H1 (cell line): ENCODE measurements around the gene MMP1. TPM values are rescaled to one million over a fixed set of nuclear protein-coding genes. Genes with fewer than 3 reads are reported as not detected.

ENCODE experiments used
- CTCF ChIA-PET: fragments of 300-600 bp; sonication (Branson Sonifier 250); formaldehyde crosslinking; loops from one replicate; lab custom pipeline; 2021; ENCODE audit not compliant: partially characterized antibody; lab: Charles Lee
- POLR2A ChIA-PET: fragments of 300-600 bp; sonication (Branson Sonifier 250); formaldehyde crosslinking; loops from one replicate; lab custom pipeline; 2021; ENCODE audit warnings: inconsistent platforms; ENCODE audit not compliant: partially characterized antibody; lab: Charles Lee
- DNase-seq, 2 experiments: peaks; one replicate each; pipeline versions ENCODE4 v3.0.0 to v3.0.0-alpha.2; 2010 to 2022; ENCODE audit warnings: low spot score in 2 of 2, low read depth in 1 of 2, mixed read lengths in 1 of 2
- FAIRE-seq: peaks from 2 replicates; lab custom pipeline; 2011; peaks lifted over from hg19 to GRCh38; lab: Jason Lieb, UNC
- H2AFZ ChIP-seq: 2 replicates; pipeline ENCODE4 v1.8.1; 2012; ENCODE audit warnings: low read length, inconsistent platforms
- H2AK5ac ChIP-seq: 2 replicates; pipeline ENCODE4 v1.6.1; 2013; ENCODE audit warnings: low read depth, low read length
- H2BK120ac ChIP-seq: replicated peaks from 2 replicates; pipeline ENCODE3; 2013; ENCODE audit warnings: low read depth, low read length, inconsistent platforms
- H2BK12ac ChIP-seq: 2 replicates; pipeline ENCODE4 v1.6.1; 2013; ENCODE audit warnings: low read depth, low read length
- H2BK15ac ChIP-seq: 2 replicates; pipeline ENCODE4 v1.6.1; 2013; ENCODE audit warnings: low read length
- H2BK20ac ChIP-seq: 2 replicates; pipeline ENCODE4 v1.6.1; 2013; ENCODE audit warnings: low read length
- H2BK5ac ChIP-seq: 2 replicates; pipeline ENCODE4 v1.6.1; 2013; ENCODE audit warnings: low read depth, low read length
- H3K14ac ChIP-seq: 2 replicates; pipeline ENCODE4 v1.6.1; 2013; ENCODE audit warnings: inconsistent platforms; ENCODE audit not compliant: insufficient read length
- H3K18ac ChIP-seq: 2 replicates; pipeline ENCODE4 v1.6.1; 2013; ENCODE audit warnings: low read length; ENCODE audit errors: extremely low read depth
- H3K23ac ChIP-seq: 2 replicates; pipeline ENCODE4 v1.6.1; 2013; ENCODE audit warnings: inconsistent platforms; ENCODE audit not compliant: insufficient read length
- H3K23me2 ChIP-seq: 2 replicates; pipeline ENCODE4 v1.6.1; 2013; ENCODE audit warnings: low read depth, low read length
- H3K27ac ChIP-seq: 2 replicates; pipeline ENCODE4 v1.6.1; 2011; ENCODE audit warnings: low read depth, low read length, inconsistent platforms
- H3K27me3 ChIP-seq, 4 experiments: replicated peaks in 1 of 4; 1 replicate in 1 of 4; 2 replicates in 3 of 4; pipeline versions ENCODE4 v1.6.1 to v1.8.1; 2011 to 2013; ENCODE audit warnings: low read length in 3 of 4, mild to moderate bottlenecking in 3 of 4, inconsistent platforms in 2 of 4, mixed read lengths in 2 of 4, moderate library complexity in 1 of 4; ENCODE audit not compliant: control insufficient read depth in 3 of 4, insufficient read depth in 3 of 4; ENCODE audit errors: extremely low read depth in 1 of 4
- H3K36me3 ChIP-seq, 4 experiments: 2 replicates each; pipeline versions ENCODE4 v1.6.1 to v1.8.1; 2011 to 2013; ENCODE audit warnings: mild to moderate bottlenecking in 4 of 4, low read length in 3 of 4, moderate library complexity in 2 of 4, control low read depth in 1 of 4, inconsistent platforms in 1 of 4; ENCODE audit not compliant: insufficient read depth in 4 of 4, control insufficient read depth in 2 of 4
- H3K4ac ChIP-seq: replicated peaks from 2 replicates; pipeline ENCODE3; 2013; ENCODE audit warnings: low read length, low read depth, mixed read lengths, inconsistent platforms; ENCODE audit not compliant: insufficient read length
- H3K4me1 ChIP-seq, 4 experiments: replicated peaks in 1 of 4; 1 replicate in 1 of 4; 2 replicates in 3 of 4; pipeline versions ENCODE4 v1.6.1 to v1.8.1; 2011 to 2013; ENCODE audit warnings: low read length in 3 of 4, inconsistent platforms in 2 of 4, mixed read lengths in 1 of 4; ENCODE audit not compliant: insufficient read depth in 4 of 4, control insufficient read depth in 3 of 4
- H3K4me2 ChIP-seq, 2 experiments: 2 replicates each; pipeline versions ENCODE4 v1.6.1 to v1.8.1; 2011 to 2013; ENCODE audit warnings: low read depth in 2 of 2, low read length in 2 of 2, control low read depth in 1 of 2, inconsistent platforms in 1 of 2, mild to moderate bottlenecking in 1 of 2; ENCODE audit not compliant: insufficient read depth in 1 of 2
- H3K4me3 ChIP-seq, 4 experiments: fragments of 200-600, 300-600 bp in 1 of 4; sonication (generic), shearing (Covaris generic), sonication (Bioruptor Twin) in 1 of 4; 2 replicates each; pipeline versions ENCODE4 v1.5.1 to v1.8.1; 2011 to 2016; ENCODE audit warnings: low read length in 4 of 4, low read depth in 3 of 4, control low read depth in 2 of 4, inconsistent platforms in 2 of 4, mild to moderate bottlenecking in 2 of 4, mixed read lengths in 1 of 4, moderate library complexity in 1 of 4; ENCODE audit not compliant: insufficient read depth in 2 of 4; ENCODE audit errors: extremely low read depth in 1 of 4
- H3K56ac ChIP-seq: replicated peaks from 2 replicates; pipeline ENCODE3; 2013; ENCODE audit warnings: low read depth, mild to moderate bottlenecking, mixed read lengths, low read length, inconsistent platforms; ENCODE audit not compliant: insufficient read length
- H3K79me1 ChIP-seq: 2 replicates; pipeline ENCODE4 v1.6.1; 2013; ENCODE audit warnings: low read depth, low read length, control low read depth
- H3K79me2 ChIP-seq, 2 experiments: 2 replicates each; pipeline versions ENCODE4 v1.6.1 to v1.8.1; 2012 to 2013; ENCODE audit warnings: low read length in 2 of 2, mild to moderate bottlenecking in 2 of 2, inconsistent platforms in 1 of 2; ENCODE audit not compliant: insufficient read depth in 2 of 2, control insufficient read depth in 1 of 2
- H3K9ac ChIP-seq, 4 experiments: replicated peaks in 1 of 4; 1 replicate in 1 of 4; 2 replicates in 3 of 4; pipeline versions ENCODE4 v1.6.1 to v1.8.1; 2011 to 2013; ENCODE audit warnings: low read depth in 3 of 4, low read length in 3 of 4, control low read depth in 2 of 4, mild to moderate bottlenecking in 2 of 4, moderate library complexity in 2 of 4, inconsistent platforms in 1 of 4; ENCODE audit errors: extremely low read depth in 1 of 4
- H3K9me3 ChIP-seq, 2 experiments: 2 replicates each; pipeline versions ENCODE4 v1.6.1 to v1.8.1; 2012 to 2013; ENCODE audit warnings: mild to moderate bottlenecking in 2 of 2, moderate library complexity in 2 of 2, control low read depth in 1 of 2, inconsistent platforms in 1 of 2, low read depth in 1 of 2, low read length in 1 of 2, mixed read lengths in 1 of 2; ENCODE audit not compliant: insufficient read depth in 2 of 2
- H4K20me1 ChIP-seq, 2 experiments: replicated peaks in 1 of 2; 2 replicates each; pipeline versions ENCODE3 to v1.8.1; 2011 to 2013; ENCODE audit warnings: inconsistent platforms in 2 of 2, low read length in 2 of 2, mild to moderate bottlenecking in 1 of 2; ENCODE audit not compliant: insufficient read depth in 2 of 2, control insufficient read depth in 1 of 2
- H4K5ac ChIP-seq: 2 replicates; pipeline ENCODE4 v1.6.1; 2013; ENCODE audit warnings: low read length, low read depth, mixed read lengths, inconsistent platforms; ENCODE audit not compliant: insufficient read length
- H4K8ac ChIP-seq: 2 replicates; pipeline ENCODE4 v1.8.0; 2013; ENCODE audit warnings: mild to moderate bottlenecking, moderate library complexity, low read length, inconsistent platforms; ENCODE audit not compliant: insufficient read depth; ENCODE audit errors: extremely low read depth
- H4K91ac ChIP-seq: replicated peaks from 2 replicates; pipeline ENCODE3; 2013; ENCODE audit warnings: low read length, mixed read lengths, inconsistent platforms; ENCODE audit not compliant: insufficient read length
- BCL11A ChIP-seq, 2 experiments: IDR thresholded peaks; one replicate each; pipeline ENCODE4 v1.6.1; 2011; ENCODE audit warnings: low read depth in 2 of 2, low read length in 2 of 2, mild to moderate bottlenecking in 2 of 2
- CHD2 ChIP-seq: IDR thresholded peaks from 2 replicates; pipeline ENCODE4 v1.6.1; 2012; ENCODE audit warnings: low read length, improper control_type of control experiment
- JUN ChIP-seq: IDR thresholded peaks from 2 replicates; pipeline ENCODE4 v1.6.1; 2011; ENCODE audit warnings: low read depth, mild to moderate bottlenecking, improper control_type of control experiment, low read length
- SP2 ChIP-seq: IDR thresholded peaks from 2 replicates; pipeline ENCODE4 v1.6.1; 2012; ENCODE audit warnings: mild to moderate bottlenecking, low read length, inconsistent platforms
- WGBS, 2 experiments: shearing (Covaris generic) in 1 of 2; methylation state at CpG; one replicate each; pipeline versions ENCODE4 v1.1.6 to v1.1.7; 2013 to 2015; ENCODE audit warnings: low lambda C conversion rate in 2 of 2, mixed read lengths in 2 of 2, inconsistent platforms in 1 of 2, low coverage in 1 of 2, missing lambda C conversion rate in 1 of 2; ENCODE audit not compliant: insufficient replicate concordance in 2 of 2, insufficient coverage in 1 of 2, insufficient read length in 1 of 2; ENCODE audit errors: extremely low coverage in 1 of 2, missing lambda C conversion rate in 1 of 2; 5-methylcytosine and 5-hydroxymethylcytosine counted together
- polyA plus RNA-seq, 7 experiments: library from polyadenylated mRNA; depleted of rRNA in 3 of 7; stranded (reverse) in 5 of 7; unstranded in 2 of 7; fragments of >200 nt in 5 of 7; fragments of 200-250 nt in 2 of 7; gene quantifications; 1 replicate in 5 of 7; 2 replicates in 1 of 7; 4 replicates in 1 of 7; pipeline versions ENCODE4 v1.2.1 to v1.2.3, GENCODE V29; 2011 to 2013; ENCODE audit warnings: missing spikeins in 2 of 7, mixed read lengths in 2 of 7
- total RNA-seq: library from RNA; stranded (reverse); fragmentation: NEBNext Ultra II Directional; extraction: Animal tissue kit (Norgen Biotek cat#: 25700); gene quantifications from 2 replicates; pipeline ENCODE4 v1.2.1, GENCODE V29; 2021
- TF ChIP-seq, protein P1 (sequence below): IDR thresholded peaks from 2 replicates; pipeline ENCODE4 v1.6.1; 2012; ENCODE audit warnings: inconsistent platforms
- TF ChIP-seq, protein P2 (sequence below), 3 experiments: IDR thresholded peaks; 1 replicate in 2 of 3; 2 replicates in 1 of 3; pipeline versions ENCODE4 v1.5.1 to v1.6.1; 2011; ENCODE audit warnings: low read length in 3 of 3, mild to moderate bottlenecking in 3 of 3, inconsistent platforms in 2 of 3, low read depth in 1 of 3, moderate library complexity in 1 of 3; ENCODE audit not compliant: insufficient read depth in 1 of 3; ENCODE audit errors: control extremely low read depth in 1 of 3
- TF ChIP-seq, protein P3 (sequence below): IDR thresholded peaks from 2 replicates; pipeline ENCODE4 v1.6.1; 2012; ENCODE audit warnings: low read length, inconsistent platforms

MMP1 gene
- total and polyA plus RNA-seq, 2 of the 8 experiments (the other 6 are each of a cell fraction or from before 2014, with no cell fraction given): not detected

DNA sequence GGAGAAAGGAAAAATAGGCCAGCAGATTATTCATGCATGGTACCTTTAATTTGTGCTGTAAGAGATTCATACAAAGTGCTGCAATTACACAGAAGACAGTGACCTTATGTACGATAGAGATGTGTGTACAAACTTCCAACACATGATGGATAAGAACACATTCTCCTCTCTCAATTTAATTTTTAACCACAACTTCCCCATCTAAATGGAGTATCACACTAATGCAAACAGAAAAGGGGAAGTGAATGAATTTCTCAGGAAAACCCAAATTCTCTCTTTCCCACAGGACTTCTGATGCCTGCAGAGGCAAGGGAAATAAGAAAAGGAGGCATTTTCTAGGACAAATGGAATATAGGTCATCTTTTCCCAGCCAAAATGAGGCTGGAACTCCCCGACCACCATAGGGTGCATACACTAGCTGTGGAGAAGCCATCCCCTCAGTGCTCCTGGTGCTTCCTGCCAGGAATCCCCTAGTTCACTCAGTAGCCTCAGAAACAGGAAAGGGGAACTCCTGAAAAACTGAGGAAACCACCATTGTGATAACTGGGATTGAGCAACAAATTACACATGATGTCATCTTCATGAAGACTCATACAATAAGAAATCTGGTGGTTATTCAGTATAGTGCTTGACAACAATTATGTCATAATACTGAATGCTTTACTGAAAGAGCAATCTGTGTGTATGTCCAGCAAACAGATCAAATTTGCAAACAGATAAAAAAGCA lies 40.0 kb downstream of the MMP1 start:
- Histone ChIP-seq H3K56ac (no peak overlapping the region), H3K14ac (no peak overlapping the region), H3K79me2 (no peaks in the 10 kb centered on the region), H4K8ac (no peak overlapping the region), H3K4me3 (no peak overlapping the region), H3K36me3 (peaks cover 0 to 5% (median 0%) of the 10 kb centered on the region in 4 experiments; a peak in 2 of 8 replicates), H2BK5ac (no peak overlapping the region), H2BK120ac (no peak overlapping the region), H3K4me1 (peaks cover 0 to 8% (median 4%) of the 10 kb centered on the region in 4 experiments; a peak in 2 of 7 replicates), H3K27me3 (no peaks in the 10 kb centered on the region), H3K23me2 (no peaks in the 10 kb centered on the region), H4K20me1 (no peaks in the 10 kb centered on the region), H2AFZ (no peak overlapping the region), H3K4ac (no peak overlapping the region), H3K18ac (no peak overlapping the region), H3K4me2 (no peak overlapping the region), H3K9me3 (no peaks in the 10 kb centered on the region), H3K27ac (no peak overlapping the region), H3K23ac (no peak overlapping the region), H2BK15ac (no peak overlapping the region), H4K5ac (no peak overlapping the region), H3K9ac (no peak overlapping the region), H3K79me1 (no peaks in the 10 kb centered on the region), H2AK5ac (no peak overlapping the region), H2BK12ac (no peak overlapping the region), H2BK20ac (no peak overlapping the region), H4K91ac (no peak overlapping the region)
- FAIRE-seq (no peak), DNase-seq (no peak)
- POLR2A ChIA-PET: no interaction called here
- 100% methylated on average over 2 of the region's 2 CpGs; no CpG with 5 or more reads in 1 of the 2 experiments for WGBS, 2 experiments
- CTCF ChIA-PET: interaction anchor here (0.9 kb wide), 2 partner anchors 23 kb away, joined by 3 read pairs; partner anchors contain the start of gene MMP10
- TF ChIP-seq, protein P1, sequence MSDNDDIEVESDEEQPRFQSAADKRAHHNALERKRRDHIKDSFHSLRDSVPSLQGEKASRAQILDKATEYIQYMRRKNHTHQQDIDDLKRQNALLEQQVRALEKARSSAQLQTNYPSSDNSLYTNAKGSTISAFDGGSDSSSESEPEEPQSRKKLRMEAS: no peak
- TF ChIP-seq, protein P2, sequence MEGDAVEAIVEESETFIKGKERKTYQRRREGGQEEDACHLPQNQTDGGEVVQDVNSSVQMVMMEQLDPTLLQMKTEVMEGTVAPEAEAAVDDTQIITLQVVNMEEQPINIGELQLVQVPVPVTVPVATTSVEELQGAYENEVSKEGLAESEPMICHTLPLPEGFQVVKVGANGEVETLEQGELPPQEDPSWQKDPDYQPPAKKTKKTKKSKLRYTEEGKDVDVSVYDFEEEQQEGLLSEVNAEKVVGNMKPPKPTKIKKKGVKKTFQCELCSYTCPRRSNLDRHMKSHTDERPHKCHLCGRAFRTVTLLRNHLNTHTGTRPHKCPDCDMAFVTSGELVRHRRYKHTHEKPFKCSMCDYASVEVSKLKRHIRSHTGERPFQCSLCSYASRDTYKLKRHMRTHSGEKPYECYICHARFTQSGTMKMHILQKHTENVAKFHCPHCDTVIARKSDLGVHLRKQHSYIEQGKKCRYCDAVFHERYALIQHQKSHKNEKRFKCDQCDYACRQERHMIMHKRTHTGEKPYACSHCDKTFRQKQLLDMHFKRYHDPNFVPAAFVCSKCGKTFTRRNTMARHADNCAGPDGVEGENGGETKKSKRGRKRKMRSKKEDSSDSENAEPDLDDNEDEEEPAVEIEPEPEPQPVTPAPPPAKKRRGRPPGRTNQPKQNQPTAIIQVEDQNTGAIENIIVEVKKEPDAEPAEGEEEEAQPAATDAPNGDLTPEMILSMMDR (IDR thresholded peaks at IDR 0.05; ENCODE audit: control extremely low read depth in 1 of 3, insufficient read depth in 1 of 3, low read depth in 1 of 3, low read length in 3 of 3): no peak
- TF ChIP-seq SP2: no peak
- TF ChIP-seq JUN: no peak
- no peak for TF ChIP-seq CHD2
- TF ChIP-seq BCL11A (IDR thresholded peaks at IDR 0.05; ENCODE audit: low read depth in 2 of 2, low read length in 2 of 2): no peak
- TF ChIP-seq, protein P3, sequence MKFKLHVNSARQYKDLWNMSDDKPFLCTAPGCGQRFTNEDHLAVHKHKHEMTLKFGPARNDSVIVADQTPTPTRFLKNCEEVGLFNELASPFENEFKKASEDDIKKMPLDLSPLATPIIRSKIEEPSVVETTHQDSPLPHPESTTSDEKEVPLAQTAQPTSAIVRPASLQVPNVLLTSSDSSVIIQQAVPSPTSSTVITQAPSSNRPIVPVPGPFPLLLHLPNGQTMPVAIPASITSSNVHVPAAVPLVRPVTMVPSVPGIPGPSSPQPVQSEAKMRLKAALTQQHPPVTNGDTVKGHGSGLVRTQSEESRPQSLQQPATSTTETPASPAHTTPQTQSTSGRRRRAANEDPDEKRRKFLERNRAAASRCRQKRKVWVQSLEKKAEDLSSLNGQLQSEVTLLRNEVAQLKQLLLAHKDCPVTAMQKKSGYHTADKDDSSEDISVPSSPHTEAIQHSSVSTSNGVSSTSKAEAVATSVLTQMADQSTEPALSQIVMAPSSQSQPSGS: no peak
